Thymus (tissue), 11 donors: Measurements from ENCODE around the gene PALD1. TPM values are rescaled to one million over a fixed set of nuclear protein-coding genes. Genes with fewer than 3 reads are reported as not detected.

Source experiments
- DNase-seq, 9 donors: peaks; one replicate each; pipeline ENCODE4 v3.0.0-alpha.2; 2013; ENCODE audit warnings: low spot score in 9 of 9, low read depth in 6 of 9, missing footprints in 1 of 9
- H3K27ac ChIP-seq, 2 donors: one replicate each; pipeline ENCODE4 v1.5.1; 2013; ENCODE audit warnings: control low read depth in 1 of 2, low read depth in 1 of 2, low read length in 1 of 2, mild to moderate bottlenecking in 1 of 2, moderate library complexity in 1 of 2
- H3K27me3 ChIP-seq, 2 donors: one replicate each; pipeline ENCODE4 v1.5.1; 2013; ENCODE audit warnings: low read length in 1 of 2; ENCODE audit not compliant: control insufficient read depth in 2 of 2, insufficient read depth in 1 of 2
- H3K36me3 ChIP-seq, 2 donors: one replicate each; pipeline ENCODE4 v1.5.1; 2013; ENCODE audit warnings: low read length in 1 of 2, mild to moderate bottlenecking in 1 of 2, moderate library complexity in 1 of 2; ENCODE audit not compliant: control insufficient read depth in 2 of 2, insufficient read depth in 2 of 2
- H3K4me1 ChIP-seq, 2 donors: one replicate each; pipeline ENCODE4 v1.5.1; 2013; ENCODE audit warnings: low read length in 2 of 2; ENCODE audit not compliant: control insufficient read depth in 2 of 2, insufficient read depth in 2 of 2
- H3K4me3 ChIP-seq, 2 donors: one replicate each; pipeline ENCODE4 v1.5.1; 2013; ENCODE audit warnings: low read length in 2 of 2, control low read depth in 1 of 2, mild to moderate bottlenecking in 1 of 2
- H3K9me3 ChIP-seq, 2 donors: one replicate each; pipeline ENCODE4 v1.5.1; 2013; ENCODE audit warnings: low read length in 1 of 2, mild to moderate bottlenecking in 1 of 2; ENCODE audit not compliant: control insufficient read depth in 2 of 2, insufficient read depth in 1 of 2
- WGBS: extraction: QIAGEN DNeasy Blood & Tissue Kit; methylation state at CpG from one replicate; pipeline ENCODE4 v1.1.7; 2013; 5-methylcytosine and 5-hydroxymethylcytosine counted together
- polyA plus RNA-seq: library from polyadenylated mRNA; stranded (reverse); fragments of 200-250 nt; gene quantifications from one replicate; pipeline ENCODE4 v1.2.3, GENCODE V29; 2013
- total RNA-seq: library from RNA; stranded (reverse); fragments of 120-200 nt; gene quantifications from one replicate; pipeline ENCODE4 v1.2.4, GENCODE V29; 2013
- donor health status: healthy.

The PALD1 gene
- total and polyA plus RNA-seq, 2 donors, result 7.3 to 10.3 TPM

DNA sequence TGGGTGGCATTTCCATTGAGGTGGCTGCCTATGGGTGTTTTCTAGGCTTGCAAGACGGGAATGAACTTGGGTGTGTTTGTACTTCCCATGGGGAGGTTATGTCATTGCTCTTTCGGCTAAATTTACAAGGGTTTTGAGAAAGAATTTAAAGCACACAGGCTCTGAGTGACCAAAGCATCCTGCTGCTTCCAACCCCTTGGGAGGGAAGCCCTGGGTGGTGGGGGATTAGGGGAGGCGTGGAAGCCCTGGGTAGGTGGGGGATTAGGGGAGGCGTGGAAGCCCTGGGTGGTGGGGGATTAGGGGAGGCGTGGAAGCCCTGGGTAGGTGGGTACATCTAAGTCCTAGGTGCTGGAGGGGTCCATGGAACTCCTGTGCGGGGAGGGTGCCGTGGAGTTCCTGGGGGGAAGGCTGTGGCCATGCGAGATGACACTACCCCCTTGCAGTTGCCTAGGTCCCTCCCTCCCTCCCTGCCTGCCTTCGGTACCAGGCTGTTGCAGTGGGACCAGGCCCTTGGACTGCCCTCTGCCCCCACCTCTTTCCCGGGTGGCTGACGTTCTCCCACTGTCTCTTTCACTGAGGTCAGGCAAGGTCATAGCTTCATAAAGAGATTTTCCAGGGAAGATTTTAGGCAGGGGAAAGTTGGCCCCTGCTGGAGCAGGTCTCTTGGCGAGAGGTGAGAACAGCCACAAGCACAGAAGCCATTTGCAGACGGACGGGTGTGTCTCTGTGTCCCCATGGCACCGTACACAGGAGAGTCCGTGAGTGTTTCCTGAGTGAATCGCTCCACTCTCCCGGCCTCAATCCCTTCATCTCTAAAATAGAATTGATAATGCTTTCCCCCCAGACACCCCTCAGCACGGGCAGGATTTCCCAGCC is 104.5 kb downstream of the PALD1 start:
- WGBS, result 98% methylated on average over 19 of the region's 19 CpGs
- peaks cover 6 to 28% of the 10 kb centered on the region in 2 donors for H3K4me1 ChIP-seq
- no peak overlapping the region for H3K4me3 ChIP-seq
- H3K9me3 ChIP-seq, result peaks cover 0 to 3% of the 10 kb centered on the region in 2 donors
- H3K27ac ChIP-seq, result no peak overlapping the region
- DNase-seq, result no peak
- no peaks in the 10 kb centered on the region for H3K36me3 ChIP-seq
- no peaks in the 10 kb centered on the region for H3K27me3 ChIP-seq

DNA sequence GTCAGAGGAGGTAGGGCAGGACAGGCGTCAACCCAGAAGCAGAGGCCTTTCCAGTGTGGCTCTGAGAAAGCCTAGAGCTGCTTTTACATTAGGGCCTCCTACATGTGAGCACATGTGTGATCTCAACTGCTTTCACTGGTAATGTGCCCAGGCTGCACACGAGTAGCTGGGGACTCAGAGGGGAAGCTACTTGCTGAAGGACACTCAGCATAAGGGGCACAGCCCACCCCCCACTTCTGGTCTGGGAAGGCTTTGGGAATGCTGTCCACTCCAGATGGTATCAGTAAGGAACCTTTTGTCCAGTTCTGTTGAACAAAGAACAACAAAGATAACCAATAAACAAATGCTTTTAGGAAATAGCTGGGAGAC is 105.1 kb downstream of the PALD1 start:
- no peak overlapping the region for H3K27ac ChIP-seq
- WGBS, result 92% methylated on average over 2 of the region's 2 CpGs
- peaks cover 4 to 22% of the 10 kb centered on the region in 2 donors for H3K4me1 ChIP-seq
- no peaks in the 10 kb centered on the region for H3K27me3 ChIP-seq
- peaks cover 0 to 3% of the 10 kb centered on the region in 2 donors for H3K9me3 ChIP-seq
- H3K4me3 ChIP-seq, result no peak overlapping the region
- no peak for DNase-seq
- H3K36me3 ChIP-seq, result no peaks in the 10 kb centered on the region

DNA sequence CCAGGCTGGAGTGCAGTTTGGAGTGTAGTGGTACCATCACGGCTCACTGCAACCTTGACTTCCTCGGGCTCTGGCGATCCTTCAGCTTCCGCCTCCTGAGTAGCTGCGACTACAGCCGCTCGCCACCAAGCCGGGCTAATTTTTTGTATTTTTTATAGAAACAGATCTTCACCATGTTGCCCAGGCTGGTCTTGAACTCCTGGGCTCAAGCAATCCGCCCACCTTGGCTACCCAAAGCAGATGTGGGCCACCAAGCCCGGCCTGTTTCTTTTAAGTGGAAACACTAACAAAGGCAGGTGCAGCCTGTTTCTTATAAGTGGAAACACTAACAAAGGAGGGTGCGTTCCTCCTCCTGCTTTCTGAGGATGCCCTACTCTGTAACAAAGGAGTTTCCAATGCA is 105.8 kb downstream of the PALD1 start:
- Histone ChIP-seq H3K27ac (no peak overlapping the region), H3K36me3 (no peaks in the 10 kb centered on the region), H3K4me1 (peaks cover 4 to 20% of the 10 kb centered on the region in 2 donors), H3K9me3 (peaks cover 0 to 3% of the 10 kb centered on the region in 2 donors), H3K27me3 (no peaks in the 10 kb centered on the region), H3K4me3 (no peak overlapping the region)
- WGBS, result 75% methylated on average over 11 of the region's 11 CpGs
- no peak for DNase-seq

DNA sequence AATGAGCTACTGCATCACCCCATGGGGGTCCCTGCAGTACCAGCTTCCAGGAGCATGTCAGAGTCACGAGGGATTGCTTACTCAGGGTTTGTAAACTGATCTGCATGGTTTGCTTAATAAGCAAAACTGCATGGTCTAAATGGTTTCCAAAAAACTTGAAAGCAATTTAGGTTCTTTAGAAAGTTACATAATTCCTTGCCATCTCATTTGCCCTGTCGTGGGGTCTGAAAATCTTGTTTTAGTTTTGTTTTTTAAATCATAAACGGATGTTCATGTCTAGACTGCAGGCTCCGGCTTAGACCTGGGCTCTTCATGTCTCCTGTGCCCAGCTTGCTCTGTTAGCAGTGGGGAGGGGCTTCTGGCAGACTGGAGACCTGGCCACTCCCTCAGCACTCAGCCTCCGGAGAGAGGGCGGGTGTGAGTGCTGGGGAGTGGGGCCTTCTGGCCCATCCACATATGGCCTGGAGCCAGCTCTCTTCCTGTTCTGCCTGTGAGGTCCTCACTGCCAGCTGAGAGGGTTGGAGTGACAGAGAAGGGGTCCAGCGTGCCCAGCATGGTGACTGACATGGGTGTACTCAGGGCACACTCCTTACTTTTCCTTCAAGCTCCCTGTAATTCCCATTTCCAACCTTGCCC is 106.5 kb downstream of the PALD1 start:
- Histone ChIP-seq H3K9me3 (no peaks in the 10 kb centered on the region), H3K27ac (no peak overlapping the region), H3K4me1 (peaks cover 4 to 17% of the 10 kb centered on the region in 2 donors), H3K27me3 (no peaks in the 10 kb centered on the region), H3K36me3 (no peaks in the 10 kb centered on the region), H3K4me3 (no peak overlapping the region)
- peak in 2 of 9 donors; percentile 30 to 60 for DNase-seq
- WGBS, result 20% methylated on average over 7 of the region's 7 CpGs

DNA sequence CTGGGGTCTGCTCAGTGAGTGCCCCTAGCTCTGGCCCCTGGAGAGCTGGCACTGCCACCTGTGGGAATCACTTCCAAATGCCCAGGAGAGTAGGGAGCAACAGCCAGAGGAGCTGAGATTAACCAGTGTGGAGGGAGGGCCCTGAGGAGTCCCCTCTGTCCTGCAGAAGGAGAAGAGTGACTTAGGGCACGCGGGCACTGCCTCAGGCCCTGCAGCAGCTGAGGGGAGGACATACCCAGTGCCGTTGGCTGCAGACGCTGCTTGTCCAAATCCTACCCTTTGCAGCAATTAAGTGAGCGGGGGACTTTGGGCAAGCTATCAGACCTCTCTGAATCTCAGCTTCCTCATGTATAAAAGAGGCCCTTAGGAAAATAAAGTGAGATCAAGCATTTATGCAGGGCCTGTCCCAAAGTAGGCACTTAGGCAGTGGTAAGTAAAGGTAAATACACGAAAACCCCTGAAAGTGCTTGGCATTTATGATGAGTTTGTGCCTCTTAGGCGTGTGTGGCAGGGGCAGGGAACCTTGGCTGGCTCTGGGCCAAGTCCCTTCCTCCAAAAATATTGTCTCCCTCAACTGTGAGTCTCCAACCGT is 107.1 kb downstream of the PALD1 start:
- DNase-seq, result no peak
- Histone ChIP-seq H3K4me1 (peaks cover 4 to 17% of the 10 kb centered on the region in 2 donors), H3K27me3 (no peaks in the 10 kb centered on the region), H3K4me3 (no peak overlapping the region), H3K27ac (no peak overlapping the region), H3K36me3 (no peaks in the 10 kb centered on the region), H3K9me3 (no peaks in the 10 kb centered on the region)
- 84% methylated on average over 8 of the region's 8 CpGs for WGBS

DNA sequence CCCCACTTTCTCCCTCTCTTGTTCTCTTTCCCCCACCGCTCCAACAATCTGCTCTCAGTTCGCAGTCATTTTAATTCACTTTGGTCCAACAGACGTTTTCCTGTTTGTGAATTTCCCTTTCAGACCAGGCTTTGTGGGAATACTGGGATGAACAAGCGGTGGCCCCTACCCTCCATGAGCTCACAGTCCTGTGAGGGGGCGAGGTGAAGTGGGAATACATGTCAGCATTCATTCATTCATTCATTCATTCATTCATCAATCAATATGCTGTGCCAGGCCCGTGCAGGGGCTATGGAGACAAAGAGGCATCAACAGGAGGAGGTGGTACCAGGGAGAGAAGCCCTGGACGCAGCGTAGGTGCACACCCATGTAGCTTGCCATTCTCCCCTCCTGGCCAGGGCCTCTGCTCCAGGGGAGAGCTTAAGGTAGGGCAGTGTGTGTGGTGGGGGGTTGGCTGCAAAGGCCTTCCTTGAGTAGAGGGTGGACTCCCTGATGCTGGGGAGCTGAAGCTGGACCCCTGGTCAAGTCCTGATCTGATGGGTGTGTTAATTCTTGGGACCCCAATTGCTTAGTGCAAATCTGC is 107.9 kb downstream of the PALD1 start:
- H3K4me1 ChIP-seq, result peaks cover 4 to 17% of the 10 kb centered on the region in 2 donors
- no peaks in the 10 kb centered on the region for H3K9me3 ChIP-seq
- no peak for DNase-seq
- 98% methylated on average over 8 of the region's 8 CpGs for WGBS
- no peaks in the 10 kb centered on the region for H3K27me3 ChIP-seq
- no peak overlapping the region for H3K27ac ChIP-seq
- H3K4me3 ChIP-seq, result no peak overlapping the region
- H3K36me3 ChIP-seq, result no peaks in the 10 kb centered on the region

DNA sequence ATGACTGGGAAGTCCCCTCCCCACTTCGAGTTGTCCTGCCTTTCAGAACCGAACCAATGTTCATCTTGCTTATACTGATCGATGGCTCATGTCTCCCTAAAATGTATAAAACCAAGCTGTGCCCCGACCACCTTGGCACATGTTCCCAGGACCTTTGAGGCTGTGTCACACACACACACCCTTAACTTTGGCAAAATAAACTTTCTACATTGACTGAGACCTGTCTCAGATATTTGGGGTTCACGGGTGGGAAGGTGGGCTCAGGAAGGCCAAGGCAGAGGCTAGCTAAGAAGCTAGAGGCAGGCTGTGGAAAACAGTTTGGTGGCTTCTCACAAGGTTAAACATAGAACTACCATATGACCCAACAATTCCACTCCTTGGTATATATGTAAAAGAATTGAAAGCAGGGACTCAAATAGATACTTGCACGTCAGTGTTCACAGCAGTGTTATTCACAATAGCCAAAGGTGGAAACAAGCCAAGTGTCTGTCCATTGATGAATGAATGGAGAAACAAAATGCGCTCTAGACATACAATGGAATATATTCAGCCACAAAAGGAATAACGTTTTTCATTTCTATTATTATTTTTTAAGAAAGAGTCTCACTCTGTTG is 108.6 kb downstream of the PALD1 start:
- Histone ChIP-seq H3K4me3 (no peak overlapping the region), H3K4me1 (peaks cover 4 to 17% of the 10 kb centered on the region in 2 donors), H3K27ac (no peak overlapping the region), H3K9me3 (no peaks in the 10 kb centered on the region), H3K27me3 (no peaks in the 10 kb centered on the region), H3K36me3 (no peaks in the 10 kb centered on the region)
- DNase-seq, result no peak
- WGBS, result 95% methylated on average over 8 of the region's 8 CpGs

DNA sequence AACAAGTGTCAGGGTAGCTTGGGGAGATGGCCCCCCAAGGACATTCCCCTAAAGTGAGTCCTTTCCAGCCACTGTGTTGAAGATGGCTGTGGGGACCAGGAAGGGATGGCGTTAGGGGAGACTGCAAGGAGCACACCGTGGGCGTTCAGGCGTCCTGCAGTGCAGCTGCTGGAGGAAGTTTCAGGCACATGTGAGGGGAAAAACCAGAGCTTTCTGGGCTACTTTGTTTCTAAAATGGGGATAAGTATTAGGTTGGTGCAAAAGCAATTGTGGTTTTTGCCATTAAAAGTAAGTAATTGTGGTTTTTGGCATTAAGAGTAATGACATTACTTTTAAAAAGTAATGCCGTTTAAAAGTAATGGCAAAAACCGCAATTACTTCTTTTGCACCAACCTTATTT is 109.7 kb downstream of the PALD1 start:
- no peak overlapping the region for H3K4me3 ChIP-seq
- peaks cover 4 to 22% of the 10 kb centered on the region in 2 donors for H3K4me1 ChIP-seq
- H3K27me3 ChIP-seq, result no peaks in the 10 kb centered on the region
- H3K36me3 ChIP-seq, result no peaks in the 10 kb centered on the region
- no peak for DNase-seq
- 41% methylated on average over 6 of the region's 6 CpGs for WGBS
- H3K27ac ChIP-seq, result no peak overlapping the region
- H3K9me3 ChIP-seq, result no peaks in the 10 kb centered on the region
